Measurements from ENCODE around the gene PLA2G4C. TPM values are rescaled to one million over a fixed set of nuclear protein-coding genes. Genes with fewer than 3 reads are reported as not detected.

The PLA2G4C gene
- total and polyA plus RNA-seq, 2 donors from 2014 or later = 11.0 to 16.5 TPM

DNA sequence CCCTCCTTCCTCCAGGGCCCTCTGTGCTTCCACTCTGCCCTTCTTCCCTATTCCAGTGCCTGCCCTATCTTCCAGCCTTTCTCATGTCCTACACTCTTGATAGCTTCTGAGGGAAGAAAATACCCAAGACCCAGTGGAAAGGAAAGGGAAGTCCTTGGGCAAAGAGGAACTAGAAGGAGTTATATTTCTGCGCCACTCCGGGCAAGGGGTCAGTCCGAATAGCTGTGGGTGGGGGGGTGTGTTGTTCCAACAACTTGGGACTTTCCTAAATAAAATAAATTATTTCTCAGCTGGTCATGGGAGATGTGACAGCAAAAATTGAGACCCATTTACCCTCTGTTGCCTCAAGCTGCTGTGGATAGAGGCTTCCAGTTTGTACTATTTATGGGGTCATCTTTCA, 89.9 kb downstream of the PLA2G4C start:
- no peaks in the 10 kb centered on the region for H3K36me3 ChIP-seq (ENCODE audit: control insufficient read depth in 2 of 3, insufficient read depth in 3 of 3, low read length in 3 of 3)
- FAIRE-seq = no peak
- no peak for DNase-seq
- no peaks in the 10 kb centered on the region for H3K4me1 ChIP-seq (ENCODE audit: control insufficient read depth in 2 of 3, insufficient read depth in 2 of 3, low read depth in 1 of 3, low read length in 3 of 3)
- H3K4me3 ChIP-seq (ENCODE audit: low read length in 3 of 3) = no peak overlapping the region
- H3K27ac ChIP-seq (ENCODE audit: low read depth in 2 of 2, low read length in 2 of 2) = no peak overlapping the region
- intact Hi-C loops (cut with DNase I) = no loop called here
- TF ChIP-seq, protein P1, sequence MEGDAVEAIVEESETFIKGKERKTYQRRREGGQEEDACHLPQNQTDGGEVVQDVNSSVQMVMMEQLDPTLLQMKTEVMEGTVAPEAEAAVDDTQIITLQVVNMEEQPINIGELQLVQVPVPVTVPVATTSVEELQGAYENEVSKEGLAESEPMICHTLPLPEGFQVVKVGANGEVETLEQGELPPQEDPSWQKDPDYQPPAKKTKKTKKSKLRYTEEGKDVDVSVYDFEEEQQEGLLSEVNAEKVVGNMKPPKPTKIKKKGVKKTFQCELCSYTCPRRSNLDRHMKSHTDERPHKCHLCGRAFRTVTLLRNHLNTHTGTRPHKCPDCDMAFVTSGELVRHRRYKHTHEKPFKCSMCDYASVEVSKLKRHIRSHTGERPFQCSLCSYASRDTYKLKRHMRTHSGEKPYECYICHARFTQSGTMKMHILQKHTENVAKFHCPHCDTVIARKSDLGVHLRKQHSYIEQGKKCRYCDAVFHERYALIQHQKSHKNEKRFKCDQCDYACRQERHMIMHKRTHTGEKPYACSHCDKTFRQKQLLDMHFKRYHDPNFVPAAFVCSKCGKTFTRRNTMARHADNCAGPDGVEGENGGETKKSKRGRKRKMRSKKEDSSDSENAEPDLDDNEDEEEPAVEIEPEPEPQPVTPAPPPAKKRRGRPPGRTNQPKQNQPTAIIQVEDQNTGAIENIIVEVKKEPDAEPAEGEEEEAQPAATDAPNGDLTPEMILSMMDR (IDR thresholded peaks at IDR 0.05; ENCODE audit: borderline replicate concordance, extremely low read depth, insufficient read depth) = no peak
- no peaks in the 10 kb centered on the region for H3K27me3 ChIP-seq (ENCODE audit: control insufficient read depth, insufficient read depth, low read length)
- H3K9me3 ChIP-seq (ENCODE audit: control insufficient read depth in 2 of 3, insufficient read depth in 1 of 3, low read length in 3 of 3) = no peaks in the 10 kb centered on the region
- no peak overlapping the region for H3K9ac ChIP-seq (ENCODE audit: low read length in 3 of 3)

GRCh38 chr19:48010932-48011758, 99.5 kb downstream of the PLA2G4C start:
- no peaks in the 10 kb centered on the region for H3K36me3 ChIP-seq (ENCODE audit: control insufficient read depth in 2 of 3, insufficient read depth in 3 of 3, low read length in 3 of 3)
- DNase-seq = no peak
- H3K27me3 ChIP-seq (ENCODE audit: control insufficient read depth, insufficient read depth, low read length) = no peaks in the 10 kb centered on the region
- TF ChIP-seq, protein P1 (IDR thresholded peaks at IDR 0.05; ENCODE audit: borderline replicate concordance, extremely low read depth, insufficient read depth) = no peak
- peaks cover 0 to 7% (median 2%) of the 10 kb centered on the region in 3 donors for H3K9me3 ChIP-seq (ENCODE audit: control insufficient read depth in 2 of 3, insufficient read depth in 1 of 3, low read length in 3 of 3)
- no peak overlapping the region for H3K27ac ChIP-seq (ENCODE audit: low read depth in 2 of 2, low read length in 2 of 2)
- no peak for FAIRE-seq
- no peaks in the 10 kb centered on the region for H3K4me1 ChIP-seq (ENCODE audit: control insufficient read depth in 2 of 3, insufficient read depth in 2 of 3, low read depth in 1 of 3, low read length in 3 of 3)
- H3K4me3 ChIP-seq (ENCODE audit: low read length in 3 of 3) = no peak overlapping the region
- intact Hi-C loops (cut with DNase I) = no loop called here
- H3K9ac ChIP-seq (ENCODE audit: low read length in 3 of 3) = no peak overlapping the region

GRCh38 chr19:48006762-48007161, 103.9 kb downstream of the PLA2G4C start:
- TF ChIP-seq, protein P1 (IDR thresholded peaks at IDR 0.05; ENCODE audit: borderline replicate concordance, extremely low read depth, insufficient read depth) = no peak
- Histone ChIP-seq H3K9me3 (ENCODE audit: control insufficient read depth in 2 of 3, insufficient read depth in 1 of 3, low read length in 3 of 3) (peaks cover 0 to 7% (median 2%) of the 10 kb centered on the region in 3 donors), H3K27ac (ENCODE audit: low read depth in 2 of 2, low read length in 2 of 2) (no peak overlapping the region), H3K36me3 (ENCODE audit: control insufficient read depth in 2 of 3, insufficient read depth in 3 of 3, low read length in 3 of 3) (no peaks in the 10 kb centered on the region), H3K9ac (ENCODE audit: low read length in 3 of 3) (no peak overlapping the region), H3K27me3 (ENCODE audit: control insufficient read depth, insufficient read depth, low read length) (no peaks in the 10 kb centered on the region), H3K4me3 (ENCODE audit: low read length in 3 of 3) (no peak overlapping the region), H3K4me1 (ENCODE audit: control insufficient read depth in 2 of 3, insufficient read depth in 2 of 3, low read depth in 1 of 3, low read length in 3 of 3) (no peaks in the 10 kb centered on the region)
- DNase-seq = no peak
- intact Hi-C loops (cut with DNase I) = no loop called here
- FAIRE-seq = no peak

Data from kidney (tissue), 14 donors.